GM23338 (cell line): ENCODE results near the gene PNPLA3. TPM values are rescaled to one million over a fixed set of nuclear protein-coding genes. Genes with fewer than 3 reads are reported as not detected.

ENCODE experiments used
- ATAC-seq: fragments of 200-7000 bp; cut with Tn5 transposase; 3 replicates; pipeline ENCODE4 v1.9.1; 2020
- DNase-seq: peaks from one replicate; pipeline ENCODE4 v3.0.0-alpha.2; 2015; ENCODE audit warnings: low spot score
- H2AFZ ChIP-seq: fragments of 200-600 bp; sonication (generic); 2 replicates; pipeline ENCODE4 v1.8.0; 2016; ENCODE audit warnings: antibody characterized with exemption, mild to moderate bottlenecking, moderate library complexity
- H3F3A ChIP-seq: fragments of 200-600 bp; sonication (generic); replicated peaks from 2 replicates; pipeline ENCODE4 v1.8.0; 2017; ENCODE audit warnings: antibody characterized with exemption, mixed run types, low read depth
- H3K27ac ChIP-seq: fragments of 200-600 bp; sonication (generic); 2 replicates; pipeline ENCODE4 v1.6.1; 2016; ENCODE audit warnings: low read depth
- H3K27me3 ChIP-seq: fragments of 200-600 bp; sonication (generic); 2 replicates; pipeline ENCODE4 v1.8.0; 2016; ENCODE audit warnings: mild to moderate bottlenecking, mixed run types, moderate library complexity; ENCODE audit not compliant: insufficient read depth
- H3K36me3 ChIP-seq: fragments of 200-600 bp; sonication (generic); 2 replicates; pipeline ENCODE4 v1.8.0; 2016; ENCODE audit warnings: mild to moderate bottlenecking; ENCODE audit not compliant: insufficient read depth
- H3K4me1 ChIP-seq: fragments of 200-600 bp; sonication (generic); 2 replicates; pipeline ENCODE4 v1.8.0; 2016; ENCODE audit warnings: mild to moderate bottlenecking, moderate library complexity; ENCODE audit not compliant: insufficient read depth
- H3K4me2 ChIP-seq: fragments of 200-600 bp; sonication (generic); 2 replicates; pipeline ENCODE4 v1.7.1; 2017; ENCODE audit warnings: mixed run types
- H3K4me3 ChIP-seq: fragments of 200-600 bp; sonication (generic); 2 replicates; pipeline ENCODE4 v1.6.1; 2016; ENCODE audit warnings: mixed run types
- H3K79me2 ChIP-seq: fragments of 200-600 bp; sonication (generic); replicated peaks from 2 replicates; pipeline ENCODE4 v1.8.0; 2017; ENCODE audit warnings: mild to moderate bottlenecking; ENCODE audit not compliant: insufficient read depth
- H3K9me2 ChIP-seq: fragments of 200-600 bp; sonication (generic); 2 replicates; pipeline ENCODE4 v1.8.0; 2017; ENCODE audit not compliant: insufficient read depth
- H4K20me1 ChIP-seq: fragments of 200-600 bp; sonication (generic); replicated peaks from 2 replicates; pipeline ENCODE4 v1.8.0; 2017; ENCODE audit warnings: mild to moderate bottlenecking; ENCODE audit not compliant: insufficient read depth
- H3K27ac Mint-ChIP-seq: 2 replicates; pipeline ENCODE4 v1.8.0; 2020; ENCODE audit warnings: inconsistent platforms, mild to moderate bottlenecking, moderate library complexity, mixed read lengths
- H3K27me3 Mint-ChIP-seq: 3 replicates; pipeline ENCODE4 v1.8.0; 2022; ENCODE audit warnings: low read depth, mild to moderate bottlenecking, moderate library complexity, mixed read lengths, inconsistent platforms; ENCODE audit not compliant: insufficient read depth, poor library complexity
- H3K36me3 Mint-ChIP-seq: 3 replicates; pipeline ENCODE4 v1.8.0; 2021; ENCODE audit warnings: low read depth, mild to moderate bottlenecking, inconsistent platforms, moderate library complexity, mixed read lengths
- H3K4me1 Mint-ChIP-seq: 3 replicates; pipeline ENCODE4 v1.8.0; 2020; ENCODE audit warnings: mild to moderate bottlenecking, inconsistent platforms, mixed read lengths
- H3K4me3 Mint-ChIP-seq: 3 replicates; pipeline ENCODE4 v1.8.0; 2021; ENCODE audit warnings: moderate library complexity, mild to moderate bottlenecking, inconsistent platforms, mixed read lengths
- H3K9me3 Mint-ChIP-seq: 3 replicates; pipeline ENCODE4 v1.8.0; 2020; ENCODE audit warnings: moderate library complexity, mild to moderate bottlenecking, inconsistent platforms, mixed read lengths
- CREB1 ChIP-seq: fragments of 250-450 bp; sonication (Bioruptor Pico); IDR thresholded peaks from 2 replicates; pipeline ENCODE4 v1.5.0; 2020; ENCODE audit warnings: low read depth, mild to moderate bottlenecking, moderate library complexity
- CTCF ChIP-seq, 2 experiments: fragments of 200-600 bp in 1 of 2; sonication (generic) in 1 of 2; conservative IDR thresholded peaks; 2 replicates each; pipeline versions ENCODE4 v1.5.1 to v1.6.1; 2016 to 2017; ENCODE audit warnings: antibody characterized with exemption in 2 of 2, low read depth in 2 of 2, mild to moderate bottlenecking in 2 of 2, moderate library complexity in 1 of 2
- ETS1 ChIP-seq: IDR thresholded peaks from 2 replicates; pipeline ENCODE4 v1.6.1; 2016; ENCODE audit warnings: antibody characterized with exemption
- EZH2phosphoT487 ChIP-seq: fragments of 200-600 bp; sonication (generic); IDR thresholded peaks from one replicate; pipeline ENCODE4 v1.8.1; 2018; ENCODE audit warnings: antibody characterized with exemption; ENCODE audit not compliant: unreplicated experiment
- POLR2AphosphoS5 ChIP-seq: IDR thresholded peaks from 2 replicates; pipeline ENCODE4 v1.6.1; 2016; ENCODE audit warnings: antibody characterized with exemption, low read depth
- REST ChIP-seq: IDR thresholded peaks from one replicate; pipeline ENCODE4 v1.6.1; 2018; ENCODE audit warnings: antibody characterized with exemption; ENCODE audit not compliant: unreplicated experiment
- STAT1 ChIP-seq: IDR thresholded peaks from one replicate; pipeline ENCODE4 v1.6.1; 2016; ENCODE audit warnings: antibody characterized with exemption; ENCODE audit not compliant: unreplicated experiment
- ZNF114 ChIP-seq: fragments of 250-450 bp; sonication (Bioruptor Pico); IDR thresholded peaks from 2 replicates; pipeline ENCODE4 v1.5.0; 2020; ENCODE audit warnings: mild to moderate bottlenecking, moderate library complexity
- polyA plus RNA-seq: library from polyadenylated mRNA; unstranded; fragments of >200 nt; fragmentation: Nextera tagmentation; extraction: Ambion mirVana; gene quantifications from 2 replicates; pipeline ENCODE4 v1.2.1, GENCODE V29; 2016
- total RNA-seq: library from RNA; depleted of rRNA; stranded (reverse); fragments of >200 nt; shearing (Covaris generic); gene quantifications from 2 replicates; pipeline ENCODE4 v1.2.3, GENCODE V29; 2014

PNPLA3 gene
- total and polyA plus RNA-seq, 2 experiments from 2014 or later: 17.7 to 23.4 TPM

GRCh38 chr22:43955040-43955882, 31.7 kb downstream of the PNPLA3 start, which contains the start of gene SAMM50 (continued):
- TF ChIP-seq POLR2AphosphoS5 (peak; percentile 82), ETS1 (peak; percentile 79), CTCF (conservative IDR thresholded peaks at IDR 0.05; ENCODE audit: low read depth in 2 of 2) (no peak), STAT1 (no peak), REST (no peak)

GRCh38 chr22:43955883-43956782, 32.5 kb downstream of the PNPLA3 start:
- Histone ChIP-seq H3K79me2 (peaks cover 58% of the 10 kb centered on the region), H2AFZ (peak overlapping the region; percentile 78), H3F3A (peaks cover 9% of the 10 kb centered on the region), H3K27ac (peak overlapping the region; percentile 64; the same call in 1 of the 2 replicates), H3K36me3 (no peaks in the 10 kb centered on the region), H3K4me2 (peak overlapping the region; percentile 97), H3K4me1 (peaks cover 25% of the 10 kb centered on the region), H4K20me1 (peaks cover 24% of the 10 kb centered on the region), H3K4me3 (peak overlapping the region; percentile 97), H3K9me2 (no peaks in the 10 kb centered on the region), H3K27me3 (no peaks in the 10 kb centered on the region)
- no peaks in the 10 kb centered on the region; the same call in 2 of the 3 replicates for H3K36me3 Mint-ChIP-seq
- peak; percentile 4; the same call in 2 of the 3 replicates for ATAC-seq
- H3K4me3 Mint-ChIP-seq: peak overlapping the region; percentile 98
- no peaks in the 10 kb centered on the region for H3K9me3 Mint-ChIP-seq
- peak; percentile 21 for DNase-seq
- H3K4me1 Mint-ChIP-seq: peaks cover 27% of the 10 kb centered on the region
- H3K27me3 Mint-ChIP-seq: peaks cover 7% of the 10 kb centered on the region
- H3K27ac Mint-ChIP-seq: peak overlapping the region; percentile 68
- TF ChIP-seq CREB1 (CRISPR knock-in tag) (no peak), EZH2phosphoT487 (no peak), STAT1 (no peak), ZNF114 (no peak), ETS1 (no peak), REST (no peak)
